SK-N-SH treated with all-trans-retinoic acid at 6 μM for 48 hours (cell line): ENCODE measurements around the gene TEX29.

ENCODE experiments used
- ATAC-seq: fragments of 200-7000 bp; cut with Tn5 transposase; 3 replicates; pipeline ENCODE4 v1.9.1; 2020; ENCODE audit warnings: mild to moderate bottlenecking, moderate library complexity
- ARNTL ChIP-seq: fragments of 450-650 bp; formaldehyde crosslinking; IDR thresholded peaks from 2 replicates; pipeline ENCODE4 v1.5.0; 2020; ENCODE audit warnings: low read depth, mild to moderate bottlenecking, moderate library complexity, borderline replicate concordance
- BACH2 ChIP-seq: fragments of 250-450 bp; sonication (Bioruptor Pico); IDR thresholded peaks from 2 replicates; pipeline ENCODE4 v1.9.0; 2021; ENCODE audit warnings: mild to moderate bottlenecking, borderline replicate concordance
- CREB5 ChIP-seq: fragments of 250-450 bp; sonication (Bioruptor Pico); IDR thresholded peaks from 2 replicates; pipeline ENCODE4 v1.5.1; 2020; ENCODE audit warnings: low read depth, mild to moderate bottlenecking, moderate library complexity
- CSDC2 ChIP-seq: fragments of 250-450 bp; sonication (Bioruptor Pico); IDR thresholded peaks from 2 replicates; pipeline ENCODE4 v1.5.0; 2020; ENCODE audit warnings: mild to moderate bottlenecking, moderate library complexity
- ESRRG ChIP-seq: fragments of 250-450 bp; sonication (Bioruptor Pico); IDR thresholded peaks from 2 replicates; pipeline ENCODE4 v1.6.1; 2021; ENCODE audit warnings: mild to moderate bottlenecking
- GLIS3 ChIP-seq: fragments of 250-450 bp; sonication (Bioruptor Pico); IDR thresholded peaks from 2 replicates; pipeline ENCODE4 v1.5.0; 2020; ENCODE audit warnings: mild to moderate bottlenecking, moderate library complexity
- ISL1 ChIP-seq: fragments of 250-450 bp; sonication (Bioruptor Pico); IDR thresholded peaks from 2 replicates; pipeline ENCODE4 v2.1.2; 2022; ENCODE audit warnings: mild to moderate bottlenecking, moderate library complexity
- OSR1 ChIP-seq: fragments of 250-450 bp; sonication (Bioruptor Pico); IDR thresholded peaks from 2 replicates; pipeline ENCODE4 v1.8.0; 2022; ENCODE audit warnings: moderate library complexity, mild to moderate bottlenecking, inconsistent platforms
- PATZ1 ChIP-seq: fragments of 250-450 bp; sonication (Bioruptor Pico); IDR thresholded peaks from 2 replicates; pipeline ENCODE4 v1.8.0; 2020; ENCODE audit warnings: mild to moderate bottlenecking, moderate library complexity, borderline replicate concordance
- POU6F1 ChIP-seq: fragments of 250-450 bp; sonication (Bioruptor Pico); IDR thresholded peaks from 2 replicates; pipeline ENCODE4 v1.8.0; 2021; ENCODE audit warnings: low read depth, mild to moderate bottlenecking, moderate library complexity, borderline replicate concordance
- PPARA ChIP-seq: fragments of 250-450 bp; sonication (Bioruptor Pico); IDR thresholded peaks from 2 replicates; pipeline ENCODE4 v1.5.0; 2020; ENCODE audit warnings: mild to moderate bottlenecking, borderline replicate concordance
- RARB ChIP-seq: fragments of 250-450 bp; sonication (Bioruptor Pico); IDR thresholded peaks from 2 replicates; pipeline ENCODE4 v1.8.0; 2021; ENCODE audit warnings: mild to moderate bottlenecking, moderate library complexity
- SNAI2 ChIP-seq: fragments of 250-450 bp; sonication (Bioruptor Pico); IDR thresholded peaks from 2 replicates; pipeline ENCODE4 v1.5.0; 2020; ENCODE audit warnings: mild to moderate bottlenecking, moderate library complexity
- TCF4 ChIP-seq: fragments of 250-450 bp; sonication (Bioruptor Pico); IDR thresholded peaks from 2 replicates; pipeline ENCODE4 v1.8.0; 2021; ENCODE audit warnings: mild to moderate bottlenecking, moderate library complexity, borderline replicate concordance
- TOX ChIP-seq: fragments of 250-450 bp; sonication (Bioruptor Pico); IDR thresholded peaks from 2 replicates; pipeline ENCODE4 v1.8.0; 2021; ENCODE audit warnings: mild to moderate bottlenecking, moderate library complexity, borderline replicate concordance
- TSHZ2 ChIP-seq: fragments of 250-450 bp; sonication (Bioruptor Pico); IDR thresholded peaks from 2 replicates; pipeline ENCODE4 v1.5.0; 2020; ENCODE audit warnings: mild to moderate bottlenecking, moderate library complexity
- ZFP3 ChIP-seq: fragments of 250-450 bp; sonication (Bioruptor Pico); IDR thresholded peaks from 2 replicates; pipeline ENCODE4 v1.5.0; 2020; ENCODE audit warnings: mild to moderate bottlenecking, moderate library complexity
- ZFP30 ChIP-seq: fragments of 450-650 bp; formaldehyde crosslinking; IDR thresholded peaks from 2 replicates; pipeline ENCODE4 v1.5.0; 2022; ENCODE audit warnings: mild to moderate bottlenecking, moderate library complexity
- ZNF565 ChIP-seq: fragments of 450-650 bp; formaldehyde crosslinking; conservative IDR thresholded peaks from 2 replicates; pipeline ENCODE4 v1.5.0; 2020; ENCODE audit warnings: low read depth, mild to moderate bottlenecking, moderate library complexity
- ZNF70 ChIP-seq: fragments of 450-650 bp; formaldehyde crosslinking; IDR thresholded peaks from 2 replicates; pipeline ENCODE4 v1.5.0; 2020; ENCODE audit warnings: mild to moderate bottlenecking, moderate library complexity
- ZNF8 ChIP-seq: fragments of 450-650 bp; formaldehyde crosslinking; IDR thresholded peaks from 2 replicates; pipeline ENCODE4 v1.5.0; 2020; ENCODE audit warnings: mild to moderate bottlenecking, moderate library complexity

Gene TEX29

GRCh38 chr13:111270765-111271698, 49.4 kb upstream of the TEX29 start (continued):
- no peak for TF ChIP-seq POU6F1 (CRISPR knock-in tag)
- TF ChIP-seq TOX (CRISPR knock-in tag) = no peak
- TF ChIP-seq ZNF565 (CRISPR knock-in tag) = no peak
- TF ChIP-seq CSDC2 (CRISPR knock-in tag) = no peak
- TF ChIP-seq ZFP30 (CRISPR knock-in tag) = no peak
- no peak for TF ChIP-seq ESRRG (CRISPR knock-in tag)

- no peak for ATAC-seq
- TF ChIP-seq TOX (CRISPR knock-in tag) (no peak), BACH2 (CRISPR knock-in tag) (no peak), GLIS3 (CRISPR knock-in tag) (no peak), ZFP30 (CRISPR knock-in tag) (no peak), SNAI2 (CRISPR knock-in tag) (no peak), OSR1 (CRISPR knock-in tag) (no peak), PATZ1 (no peak), CREB5 (CRISPR knock-in tag) (no peak), TSHZ2 (CRISPR knock-in tag) (no peak), PPARA (CRISPR knock-in tag) (no peak), RARB (no peak), TCF4 (CRISPR knock-in tag) (no peak), ISL1 (CRISPR knock-in tag) (no peak), ZNF8 (CRISPR knock-in tag) (no peak), POU6F1 (CRISPR knock-in tag) (no peak), ZNF70 (CRISPR knock-in tag) (no peak), ARNTL (CRISPR knock-in tag) (no peak), ZFP3 (CRISPR knock-in tag) (no peak), ESRRG (CRISPR knock-in tag) (no peak), ZNF565 (CRISPR knock-in tag) (no peak)
- TF ChIP-seq, all 23 proteins: peak for 0
These were observed 48.3 kb upstream of the TEX29 start for GRCh38 chr13:111272117-111272516.
